ENCODE data around the gene TASOR2.

The TASOR2 gene

DNA sequence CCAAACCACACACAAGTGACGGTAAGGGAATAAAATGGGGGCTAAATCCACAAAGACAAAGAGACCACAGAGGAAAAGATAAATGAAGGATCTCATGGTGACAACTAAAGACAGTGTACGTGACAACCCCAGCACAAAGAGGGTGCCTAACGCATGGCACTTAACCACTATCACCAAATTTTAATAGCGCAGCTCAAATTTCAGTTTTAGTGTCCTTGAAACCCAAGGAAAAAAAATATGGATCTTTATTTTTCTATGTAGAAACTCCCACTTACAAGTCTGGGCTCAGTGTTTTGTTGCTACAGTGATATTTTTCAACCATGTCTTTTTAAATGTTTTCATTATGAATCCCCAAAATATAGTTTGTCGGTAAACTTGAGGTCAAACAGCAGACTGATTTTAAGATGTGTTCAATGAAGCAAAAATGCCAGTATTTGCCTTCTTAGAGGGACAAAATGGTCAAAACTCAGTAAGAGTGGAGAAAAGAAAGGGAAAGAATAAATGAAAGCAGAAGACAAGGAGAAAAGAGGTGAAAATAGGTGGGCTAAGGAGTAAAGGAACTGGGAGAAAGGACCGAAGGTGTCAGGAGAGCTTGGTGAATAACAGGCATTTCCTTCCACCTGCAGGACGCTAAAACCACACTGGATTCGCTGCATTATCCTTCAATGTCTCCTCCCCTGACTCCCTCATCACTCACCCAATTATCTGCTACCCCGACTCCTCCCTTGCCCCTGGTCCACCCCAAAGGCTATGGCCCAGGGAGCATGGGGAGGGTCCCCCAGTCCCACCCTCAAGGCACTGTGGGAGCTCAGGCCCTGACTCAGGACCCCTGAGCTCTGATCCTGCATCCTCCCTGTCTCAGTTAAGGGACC, 21.7 kb upstream of the TASOR2 start:
- TF ChIP-seq, protein P1, sequence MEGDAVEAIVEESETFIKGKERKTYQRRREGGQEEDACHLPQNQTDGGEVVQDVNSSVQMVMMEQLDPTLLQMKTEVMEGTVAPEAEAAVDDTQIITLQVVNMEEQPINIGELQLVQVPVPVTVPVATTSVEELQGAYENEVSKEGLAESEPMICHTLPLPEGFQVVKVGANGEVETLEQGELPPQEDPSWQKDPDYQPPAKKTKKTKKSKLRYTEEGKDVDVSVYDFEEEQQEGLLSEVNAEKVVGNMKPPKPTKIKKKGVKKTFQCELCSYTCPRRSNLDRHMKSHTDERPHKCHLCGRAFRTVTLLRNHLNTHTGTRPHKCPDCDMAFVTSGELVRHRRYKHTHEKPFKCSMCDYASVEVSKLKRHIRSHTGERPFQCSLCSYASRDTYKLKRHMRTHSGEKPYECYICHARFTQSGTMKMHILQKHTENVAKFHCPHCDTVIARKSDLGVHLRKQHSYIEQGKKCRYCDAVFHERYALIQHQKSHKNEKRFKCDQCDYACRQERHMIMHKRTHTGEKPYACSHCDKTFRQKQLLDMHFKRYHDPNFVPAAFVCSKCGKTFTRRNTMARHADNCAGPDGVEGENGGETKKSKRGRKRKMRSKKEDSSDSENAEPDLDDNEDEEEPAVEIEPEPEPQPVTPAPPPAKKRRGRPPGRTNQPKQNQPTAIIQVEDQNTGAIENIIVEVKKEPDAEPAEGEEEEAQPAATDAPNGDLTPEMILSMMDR (IDR thresholded peaks at IDR 0.05; ENCODE audit: poor library complexity, severe bottlenecking): no peak
- Histone ChIP-seq H3K27ac (ENCODE audit: poor library complexity, severe bottlenecking) (no peak overlapping the region), H3K36me3 (ENCODE audit: low read depth) (0 out of 2 replicates have a peak, but pooled peaks cover 2% of the 10 kb centered on the region), H3K9me3 (ENCODE audit: severe bottlenecking) (no peaks in the 10 kb centered on the region), H3K27me3 (ENCODE audit: insufficient read depth, poor library complexity, severe bottlenecking) (no peaks in the 10 kb centered on the region), H3K4me3 (ENCODE audit: severe bottlenecking) (no peak overlapping the region), H3K4me1 (ENCODE audit: insufficient read depth, poor library complexity, severe bottlenecking) (peaks cover 5% of the 10 kb centered on the region)
- ATAC-seq (ENCODE audit: low read depth) (no peak), DNase-seq (ENCODE audit: low spot score) (no peak)

DNA sequence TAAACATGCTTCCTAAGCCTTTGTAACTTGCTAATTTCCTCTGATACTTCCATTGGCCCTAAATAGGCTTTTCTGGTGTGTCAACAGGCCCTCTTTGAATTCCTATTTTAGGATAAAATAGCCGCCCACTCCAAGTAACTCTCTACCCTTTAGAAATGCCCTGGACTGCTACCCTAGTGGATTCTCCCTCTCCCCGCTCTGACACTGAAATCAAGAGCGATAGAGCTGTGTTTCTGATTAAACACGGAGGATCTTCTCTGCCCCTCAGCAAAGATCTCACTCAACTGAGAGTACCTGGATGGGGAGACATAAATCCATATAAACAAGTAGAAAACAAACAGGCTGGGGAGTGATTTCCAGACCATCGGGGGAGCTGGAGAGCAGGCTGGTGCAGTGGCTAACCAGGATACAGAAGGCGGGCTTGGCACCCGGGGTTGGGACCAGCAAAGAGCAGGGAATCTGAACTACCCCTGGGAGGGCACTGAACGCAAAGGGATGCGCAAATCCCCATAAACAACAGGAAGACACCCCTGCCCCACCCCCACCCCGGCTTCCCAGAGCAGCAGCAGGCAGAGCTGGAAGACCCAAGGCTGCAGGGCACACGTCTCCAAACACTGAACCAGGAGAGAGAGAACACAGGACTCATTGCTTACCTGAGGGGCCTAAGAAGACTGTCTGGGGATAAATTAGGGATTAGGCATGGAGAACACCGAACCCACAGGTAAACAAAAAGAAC, 20.8 kb upstream of the TASOR2 start:
- Histone ChIP-seq H3K4me1 (ENCODE audit: insufficient read depth, poor library complexity, severe bottlenecking) (peaks cover 9% of the 10 kb centered on the region), H3K4me3 (ENCODE audit: severe bottlenecking) (no peak overlapping the region), H3K27ac (ENCODE audit: poor library complexity, severe bottlenecking) (no peak overlapping the region), H3K9me3 (ENCODE audit: severe bottlenecking) (no peaks in the 10 kb centered on the region), H3K36me3 (ENCODE audit: low read depth) (0 out of 2 replicates have a peak, but pooled peaks cover 2% of the 10 kb centered on the region), H3K27me3 (ENCODE audit: insufficient read depth, poor library complexity, severe bottlenecking) (no peaks in the 10 kb centered on the region)
- DNase-seq (ENCODE audit: low spot score) (no peak), ATAC-seq (ENCODE audit: low read depth) (no peak)
- TF ChIP-seq, protein P1 (IDR thresholded peaks at IDR 0.05; ENCODE audit: poor library complexity, severe bottlenecking): no peak

DNA sequence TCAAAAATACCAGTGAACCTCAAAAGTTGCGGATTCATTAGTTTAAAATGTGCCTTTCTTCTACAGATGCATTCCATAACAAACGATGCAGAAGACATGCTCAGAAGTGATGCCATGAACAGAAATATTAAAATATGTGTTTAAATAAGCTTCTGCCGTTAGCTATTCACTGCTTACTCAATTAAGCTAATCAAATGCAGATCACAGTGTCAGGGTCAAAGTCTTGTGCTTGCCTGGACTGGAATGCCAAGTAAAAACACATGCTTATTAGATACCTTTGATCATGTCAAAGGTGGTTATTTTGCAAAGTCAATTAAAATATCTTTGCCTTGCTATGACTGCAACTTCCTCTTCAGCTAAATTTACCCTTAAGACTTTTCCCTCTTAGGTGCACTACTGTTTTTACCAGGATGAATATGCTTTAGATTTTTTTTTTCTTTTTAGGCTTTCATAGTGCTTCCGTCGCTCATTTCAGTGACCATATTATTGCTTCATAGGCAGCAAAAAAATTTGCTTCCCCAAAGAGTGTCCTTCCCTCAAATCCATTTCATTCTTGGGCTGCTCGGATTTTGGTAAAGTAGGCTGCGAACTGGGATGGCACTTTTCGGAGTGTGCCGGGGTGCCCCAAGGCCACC, 19.1 kb upstream of the TASOR2 start:
- Histone ChIP-seq H3K9me3 (ENCODE audit: severe bottlenecking) (no peaks in the 10 kb centered on the region), H3K4me3 (ENCODE audit: severe bottlenecking) (peak overlapping the region; percentile 62), H3K4me1 (ENCODE audit: insufficient read depth, poor library complexity, severe bottlenecking) (peaks cover 5% of the 10 kb centered on the region), H3K27ac (ENCODE audit: poor library complexity, severe bottlenecking) (peak overlapping the region; percentile 37), H3K36me3 (ENCODE audit: low read depth) (0 out of 2 replicates have a peak, but pooled peaks cover 2% of the 10 kb centered on the region), H3K27me3 (ENCODE audit: insufficient read depth, poor library complexity, severe bottlenecking) (no peaks in the 10 kb centered on the region)
- DNase-seq (ENCODE audit: low spot score) (no peak), ATAC-seq (ENCODE audit: low read depth) (no peak)
- TF ChIP-seq, protein P1 (IDR thresholded peaks at IDR 0.05; ENCODE audit: poor library complexity, severe bottlenecking): no peak

DNA sequence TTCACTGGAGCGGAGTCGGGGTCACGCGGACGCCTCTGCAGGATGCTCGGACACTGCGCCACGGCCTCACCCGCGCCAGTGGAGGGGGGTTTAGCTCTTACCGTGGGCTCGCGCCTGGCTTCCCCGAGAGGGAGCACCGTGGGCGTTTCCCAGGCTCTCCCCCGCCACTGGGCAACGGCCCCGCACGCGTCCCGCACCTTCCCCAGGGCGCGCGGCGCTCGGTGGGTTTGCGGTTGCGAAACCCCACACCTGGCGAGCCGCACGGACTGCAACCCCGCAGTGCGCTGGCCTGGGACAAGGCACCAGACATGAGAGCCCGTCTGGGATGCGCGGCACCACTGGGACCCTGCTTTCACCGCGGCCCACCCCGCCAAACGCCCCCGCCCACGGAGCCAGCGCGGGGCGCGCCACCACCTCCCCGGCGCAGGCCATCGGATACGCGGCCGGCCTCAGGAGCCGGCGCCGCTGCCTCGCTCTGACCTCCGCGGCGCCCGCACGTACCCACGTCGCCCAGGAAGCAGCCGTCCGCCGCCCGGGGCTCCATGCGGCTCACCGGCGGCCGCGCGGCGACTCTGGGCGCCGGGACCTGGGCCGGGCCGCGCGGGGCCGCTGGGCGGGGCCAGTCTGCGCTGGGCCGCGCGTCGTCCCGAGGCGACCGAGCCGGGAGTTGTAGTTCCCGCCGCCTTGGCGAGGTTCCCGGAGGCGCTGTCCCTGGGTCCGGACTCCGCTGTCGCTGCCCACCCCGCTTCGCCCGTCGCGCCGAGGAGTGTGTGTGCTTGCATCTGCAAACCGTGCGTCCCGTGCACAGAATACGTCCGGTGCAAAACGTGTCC, 18.4 kb upstream of the TASOR2 start, which contains the start of gene ASB13:
TSS of gene ASB13 (minus strand) at position 588 of the 833 bp plus-strand sequence. CDS start at position 544, 44 bp downstream.
- H3K4me1 ChIP-seq (ENCODE audit: insufficient read depth, poor library complexity, severe bottlenecking): peaks cover 5% of the 10 kb centered on the region
- H3K27ac ChIP-seq (ENCODE audit: poor library complexity, severe bottlenecking): peak within 1 kb of the TSS; percentile 37
- no peaks in the 10 kb centered on the region for H3K27me3 ChIP-seq (ENCODE audit: insufficient read depth, poor library complexity, severe bottlenecking)
- peak within 1 kb of the TSS; percentile 62 for H3K4me3 ChIP-seq (ENCODE audit: severe bottlenecking)
- peak; percentile 85 for ATAC-seq (ENCODE audit: low read depth)
- TF ChIP-seq, protein P1 (IDR thresholded peaks at IDR 0.05; ENCODE audit: poor library complexity, severe bottlenecking): peak; percentile 7
- no peak for DNase-seq (ENCODE audit: low spot score)
- no peaks in the 10 kb centered on the region for H3K9me3 ChIP-seq (ENCODE audit: severe bottlenecking)
- H3K36me3 ChIP-seq (ENCODE audit: low read depth): 0 out of 2 replicates have a peak, but pooled peaks cover 2% of the 10 kb centered on the region

All from RWPE2 (cell line).